GM12874 (cell line): ENCODE data around the gene ADGRE1.

Source experiments
- TF ChIP-seq, protein P1 (sequence below): IDR thresholded peaks from 2 replicates; pipeline ENCODE4 v1.5.1; 2011; ENCODE audit warnings: low read depth, mild to moderate bottlenecking, control low read depth, low read length, moderate library complexity; ENCODE audit not compliant: insufficient read depth

Gene ADGRE1

DNA sequence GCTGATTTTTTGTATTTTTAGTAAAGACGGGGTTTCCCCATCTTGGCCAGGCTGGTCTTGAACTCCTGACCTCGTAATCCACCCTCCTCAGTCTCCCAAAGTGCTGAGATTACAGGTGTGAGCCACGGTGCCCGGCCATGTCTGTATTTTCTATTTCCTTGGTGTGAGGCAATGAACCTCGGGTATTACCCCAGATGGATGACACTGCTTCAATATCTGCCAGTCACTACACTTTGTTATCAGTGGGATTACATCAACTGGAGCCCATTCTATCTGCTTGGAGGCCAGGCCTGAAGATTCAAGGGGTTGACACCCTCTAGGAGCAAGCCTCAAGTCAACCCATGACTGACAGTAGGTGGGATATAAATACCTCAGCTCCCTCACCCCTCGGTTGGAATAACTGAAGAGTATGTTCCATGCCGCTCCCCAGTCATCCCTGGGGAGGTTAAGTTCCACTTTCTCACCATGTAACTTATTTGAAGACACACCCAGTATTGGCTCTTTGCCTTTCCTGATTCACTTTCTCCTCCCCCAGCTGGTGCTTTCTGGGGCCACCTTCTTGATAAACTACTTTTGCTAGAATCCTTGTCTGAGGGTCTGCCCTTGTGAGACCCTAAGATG, 992 bp upstream of the ADGRE1 start:
- TF ChIP-seq, protein P1, sequence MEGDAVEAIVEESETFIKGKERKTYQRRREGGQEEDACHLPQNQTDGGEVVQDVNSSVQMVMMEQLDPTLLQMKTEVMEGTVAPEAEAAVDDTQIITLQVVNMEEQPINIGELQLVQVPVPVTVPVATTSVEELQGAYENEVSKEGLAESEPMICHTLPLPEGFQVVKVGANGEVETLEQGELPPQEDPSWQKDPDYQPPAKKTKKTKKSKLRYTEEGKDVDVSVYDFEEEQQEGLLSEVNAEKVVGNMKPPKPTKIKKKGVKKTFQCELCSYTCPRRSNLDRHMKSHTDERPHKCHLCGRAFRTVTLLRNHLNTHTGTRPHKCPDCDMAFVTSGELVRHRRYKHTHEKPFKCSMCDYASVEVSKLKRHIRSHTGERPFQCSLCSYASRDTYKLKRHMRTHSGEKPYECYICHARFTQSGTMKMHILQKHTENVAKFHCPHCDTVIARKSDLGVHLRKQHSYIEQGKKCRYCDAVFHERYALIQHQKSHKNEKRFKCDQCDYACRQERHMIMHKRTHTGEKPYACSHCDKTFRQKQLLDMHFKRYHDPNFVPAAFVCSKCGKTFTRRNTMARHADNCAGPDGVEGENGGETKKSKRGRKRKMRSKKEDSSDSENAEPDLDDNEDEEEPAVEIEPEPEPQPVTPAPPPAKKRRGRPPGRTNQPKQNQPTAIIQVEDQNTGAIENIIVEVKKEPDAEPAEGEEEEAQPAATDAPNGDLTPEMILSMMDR = no peak

DNA sequence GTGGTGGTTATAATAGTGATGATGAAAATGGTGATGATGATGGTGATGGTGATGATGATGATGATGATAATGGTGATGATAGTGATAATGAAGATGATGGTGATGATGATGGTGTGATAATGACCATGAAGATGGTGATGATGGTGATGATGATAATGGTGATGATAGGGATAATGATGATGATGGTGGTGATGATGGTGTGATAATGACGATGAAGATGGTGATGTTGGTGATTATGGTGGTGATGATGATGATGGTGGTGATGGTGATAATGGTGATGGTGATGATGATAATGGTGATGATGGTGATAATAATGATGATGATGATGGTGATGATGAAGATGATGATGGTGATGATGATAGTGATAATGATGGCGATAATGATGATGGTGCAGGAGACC, 1.6 kb downstream of the ADGRE1 start:
- TF ChIP-seq, protein P1 = no peak

DNA sequence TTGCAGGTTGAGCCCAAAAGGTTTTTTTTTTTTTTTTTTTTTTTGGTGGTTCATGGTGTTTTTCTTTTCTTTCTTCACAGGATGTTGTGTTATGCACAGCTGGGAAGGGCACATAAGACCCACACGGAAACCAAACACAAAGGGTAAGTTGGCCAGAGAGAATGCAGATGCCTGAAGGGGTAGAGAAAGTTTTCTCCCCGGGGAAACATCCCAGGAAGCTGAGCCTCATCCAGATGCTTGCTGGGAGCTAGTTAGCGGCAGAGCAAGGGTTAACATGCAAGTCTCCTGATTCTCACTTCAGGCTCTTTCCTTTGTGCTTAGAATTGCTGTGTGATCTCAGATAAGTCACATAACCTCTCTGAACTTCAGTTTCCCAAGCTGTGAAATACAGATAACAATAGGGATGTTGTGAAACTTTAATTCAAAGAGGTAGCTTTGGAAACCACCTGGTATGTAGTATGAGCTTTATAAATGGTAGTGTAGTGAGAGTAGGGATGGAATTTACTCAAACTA, 3.1 kb downstream of the ADGRE1 start:
- TF ChIP-seq, protein P1 = no peak

DNA sequence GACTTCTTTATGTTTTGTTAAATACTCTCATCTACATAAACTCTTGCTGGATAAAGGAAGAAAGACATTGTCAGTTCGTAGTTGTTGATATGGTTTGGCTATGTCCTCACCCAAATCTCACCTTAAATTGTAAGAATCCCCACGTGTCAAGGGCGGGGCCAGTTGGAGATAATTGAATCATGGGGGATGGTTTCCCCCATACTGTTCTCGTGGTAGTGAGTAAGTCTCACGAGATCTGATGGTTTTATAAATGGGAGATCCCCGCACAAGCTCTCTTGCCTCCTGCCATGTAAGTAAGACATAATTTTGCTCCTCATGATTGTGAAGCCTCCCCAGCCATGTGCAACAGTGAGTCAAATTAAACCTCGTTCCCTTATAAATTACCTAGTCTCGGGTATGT, 3.6 kb downstream of the ADGRE1 start:
- TF ChIP-seq, protein P1 = no peak

DNA sequence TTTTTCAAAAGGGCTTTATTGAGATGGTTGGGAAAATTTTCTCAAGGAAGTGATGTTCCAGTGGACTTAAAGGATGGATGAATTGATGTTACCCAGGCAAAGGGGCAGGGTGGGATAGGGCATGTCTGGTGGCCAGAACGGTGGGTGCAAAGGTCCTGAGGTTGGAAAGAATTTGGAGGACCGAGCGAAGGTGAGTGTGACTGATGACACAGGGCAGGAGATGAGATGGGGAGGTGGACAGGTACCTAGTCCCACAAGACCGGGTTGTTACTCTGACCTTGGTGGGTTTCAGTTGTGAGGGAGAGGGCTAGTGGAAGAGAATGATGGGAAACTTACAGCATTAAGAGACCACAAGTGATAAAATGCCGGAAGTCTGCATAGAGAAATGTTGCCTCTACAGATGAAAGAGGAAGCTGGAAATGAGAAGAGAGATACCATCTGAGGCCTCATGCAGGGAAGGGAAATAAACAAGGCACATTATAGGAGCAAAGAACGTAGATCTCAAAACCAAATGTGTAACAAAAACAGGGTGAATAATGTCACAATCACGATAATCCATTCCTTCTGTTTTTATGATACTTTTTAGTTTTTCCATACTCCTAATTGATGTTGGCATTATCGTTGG, 4.5 kb downstream of the ADGRE1 start:
- TF ChIP-seq, protein P1 = no peak

DNA sequence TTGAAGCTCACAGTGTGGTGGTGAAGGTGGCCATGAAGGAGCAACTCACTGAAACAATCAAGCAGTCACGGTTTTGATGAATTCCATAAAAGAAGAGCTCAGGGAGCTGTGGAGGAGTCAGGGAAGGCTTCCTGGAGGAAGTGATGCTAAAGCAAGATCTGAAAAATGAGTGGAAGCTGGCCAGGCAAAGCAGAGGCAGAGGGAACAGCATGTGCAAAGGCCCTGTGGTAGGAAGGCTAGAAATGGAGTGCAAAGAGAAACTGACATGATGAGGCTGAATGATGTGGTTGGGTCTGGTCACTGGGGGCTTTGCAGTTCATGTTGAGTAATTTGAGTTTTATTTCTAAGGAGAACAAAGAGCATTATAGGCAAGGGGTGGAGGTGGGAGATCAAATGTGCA, 6.9 kb downstream of the ADGRE1 start:
- TF ChIP-seq, protein P1 = no peak

DNA sequence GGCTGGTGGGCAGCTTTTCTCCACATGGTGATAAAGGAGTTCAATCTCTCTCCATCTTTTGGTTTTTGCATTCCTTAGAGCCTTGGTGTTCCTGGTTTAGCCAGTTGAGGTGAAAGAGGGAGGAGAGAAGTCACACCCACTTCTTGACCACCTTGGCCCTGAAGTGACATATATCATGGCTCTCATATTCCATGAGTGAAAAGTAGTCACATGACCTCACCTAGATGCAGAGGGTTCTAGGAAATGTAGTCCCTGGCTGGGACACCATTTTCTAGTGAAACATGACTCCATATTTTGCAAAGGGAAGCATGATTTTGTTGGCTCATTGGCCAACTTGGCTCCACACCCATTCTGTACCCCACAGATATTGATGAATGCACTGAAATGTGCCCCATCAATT, 16.1 kb downstream of the ADGRE1 start:
- TF ChIP-seq, protein P1 = no peak
